ENCODE results near the gene RTL5.

Gene RTL5

GRCh38 chrX:72123471-72124185 is 8.1 kb downstream of the RTL5 start:
- Histone ChIP-seq H3K27me3 (ENCODE audit: control insufficient read depth in 1 of 2, insufficient read depth in 2 of 2, low read length in 2 of 2) (no peaks in the 10 kb centered on the region), H3K36me3 (ENCODE audit: control insufficient read depth in 1 of 2, insufficient read depth in 2 of 2, low read length in 2 of 2) (no peaks in the 10 kb centered on the region), H3K27ac (ENCODE audit: low read depth, low read length) (no peak overlapping the region), H3K4me1 (ENCODE audit: control insufficient read depth in 1 of 2, insufficient read depth in 2 of 2, low read length in 2 of 2) (peaks cover 11 to 25% of the 10 kb centered on the region in 2 donors), H3K9ac (ENCODE audit: low read depth in 1 of 2, low read length in 2 of 2) (no peak overlapping the region), H3K4me3 (ENCODE audit: low read depth in 1 of 2, low read length in 2 of 2) (no peak overlapping the region), H3K9me3 (ENCODE audit: control insufficient read depth in 1 of 2, low read length in 2 of 2) (no peaks in the 10 kb centered on the region)

GRCh38 chrX:72122621-72123337 is 8.9 kb downstream of the RTL5 start:
- Histone ChIP-seq H3K4me1 (ENCODE audit: control insufficient read depth in 1 of 2, insufficient read depth in 2 of 2, low read length in 2 of 2) (peaks cover 11 to 25% of the 10 kb centered on the region in 2 donors), H3K9me3 (ENCODE audit: control insufficient read depth in 1 of 2, low read length in 2 of 2) (no peaks in the 10 kb centered on the region), H3K27me3 (ENCODE audit: control insufficient read depth in 1 of 2, insufficient read depth in 2 of 2, low read length in 2 of 2) (no peaks in the 10 kb centered on the region), H3K36me3 (ENCODE audit: control insufficient read depth in 1 of 2, insufficient read depth in 2 of 2, low read length in 2 of 2) (no peaks in the 10 kb centered on the region), H3K4me3 (ENCODE audit: low read depth in 1 of 2, low read length in 2 of 2) (no peak overlapping the region), H3K27ac (ENCODE audit: low read depth, low read length) (no peak overlapping the region), H3K9ac (ENCODE audit: low read depth in 1 of 2, low read length in 2 of 2) (no peak overlapping the region)

- H3K36me3 ChIP-seq (ENCODE audit: control insufficient read depth in 1 of 2, insufficient read depth in 2 of 2, low read length in 2 of 2), result no peaks in the 10 kb centered on the region
- no peaks in the 10 kb centered on the region for H3K9me3 ChIP-seq (ENCODE audit: control insufficient read depth in 1 of 2, low read length in 2 of 2)
- H3K4me1 ChIP-seq (ENCODE audit: control insufficient read depth in 1 of 2, insufficient read depth in 2 of 2, low read length in 2 of 2), result peaks cover 11 to 24% of the 10 kb centered on the region in 2 donors
- no peak overlapping the region for H3K27ac ChIP-seq (ENCODE audit: low read depth, low read length)
- no peak overlapping the region for H3K9ac ChIP-seq (ENCODE audit: low read depth in 1 of 2, low read length in 2 of 2)
- H3K4me3 ChIP-seq (ENCODE audit: low read depth in 1 of 2, low read length in 2 of 2), result no peak overlapping the region
- H3K27me3 ChIP-seq (ENCODE audit: control insufficient read depth in 1 of 2, insufficient read depth in 2 of 2, low read length in 2 of 2), result no peaks in the 10 kb centered on the region
Measured at GRCh38 chrX:72121383-72121782, 10.3 kb downstream of the RTL5 start.

GRCh38 chrX:72120837-72121236 is 10.9 kb downstream of the RTL5 start:
- Histone ChIP-seq H3K27me3 (ENCODE audit: control insufficient read depth in 1 of 2, insufficient read depth in 2 of 2, low read length in 2 of 2) (no peaks in the 10 kb centered on the region), H3K9me3 (ENCODE audit: control insufficient read depth in 1 of 2, low read length in 2 of 2) (no peaks in the 10 kb centered on the region), H3K9ac (ENCODE audit: low read depth in 1 of 2, low read length in 2 of 2) (no peak overlapping the region), H3K36me3 (ENCODE audit: control insufficient read depth in 1 of 2, insufficient read depth in 2 of 2, low read length in 2 of 2) (no peaks in the 10 kb centered on the region), H3K4me1 (ENCODE audit: control insufficient read depth in 1 of 2, insufficient read depth in 2 of 2, low read length in 2 of 2) (peaks cover 6 to 18% of the 10 kb centered on the region in 2 donors), H3K4me3 (ENCODE audit: low read depth in 1 of 2, low read length in 2 of 2) (no peak overlapping the region), H3K27ac (ENCODE audit: low read depth, low read length) (no peak overlapping the region)

- H3K9ac ChIP-seq (ENCODE audit: low read depth in 1 of 2, low read length in 2 of 2), result no peak overlapping the region
- H3K9me3 ChIP-seq (ENCODE audit: control insufficient read depth in 1 of 2, low read length in 2 of 2), result no peaks in the 10 kb centered on the region
- no peaks in the 10 kb centered on the region for H3K36me3 ChIP-seq (ENCODE audit: control insufficient read depth in 1 of 2, insufficient read depth in 2 of 2, low read length in 2 of 2)
- H3K27ac ChIP-seq (ENCODE audit: low read depth, low read length), result no peak overlapping the region
- H3K4me3 ChIP-seq (ENCODE audit: low read depth in 1 of 2, low read length in 2 of 2), result no peak overlapping the region
- H3K4me1 ChIP-seq (ENCODE audit: control insufficient read depth in 1 of 2, insufficient read depth in 2 of 2, low read length in 2 of 2), result peaks cover 12 to 22% of the 10 kb centered on the region in 2 donors
- no peaks in the 10 kb centered on the region for H3K27me3 ChIP-seq (ENCODE audit: control insufficient read depth in 1 of 2, insufficient read depth in 2 of 2, low read length in 2 of 2)
Measured at GRCh38 chrX:72117636-72118210, 14.0 kb downstream of the RTL5 start.

GRCh38 chrX:72115380-72115779 is 16.3 kb downstream of the RTL5 start:
- Histone ChIP-seq H3K4me3 (ENCODE audit: low read depth in 1 of 2, low read length in 2 of 2) (no peak overlapping the region), H3K4me1 (ENCODE audit: control insufficient read depth in 1 of 2, insufficient read depth in 2 of 2, low read length in 2 of 2) (peaks cover 6 to 11% of the 10 kb centered on the region in 2 donors), H3K9ac (ENCODE audit: low read depth in 1 of 2, low read length in 2 of 2) (no peak overlapping the region), H3K36me3 (ENCODE audit: control insufficient read depth in 1 of 2, insufficient read depth in 2 of 2, low read length in 2 of 2) (no peaks in the 10 kb centered on the region), H3K27ac (ENCODE audit: low read depth, low read length) (no peak overlapping the region), H3K27me3 (ENCODE audit: control insufficient read depth in 1 of 2, insufficient read depth in 2 of 2, low read length in 2 of 2) (no peaks in the 10 kb centered on the region), H3K9me3 (ENCODE audit: control insufficient read depth in 1 of 2, low read length in 2 of 2) (no peaks in the 10 kb centered on the region)

GRCh38 chrX:72114807-72115206 is 16.9 kb downstream of the RTL5 start:
- H3K27ac ChIP-seq (ENCODE audit: low read depth, low read length), result no peak overlapping the region

GRCh38 chrX:72114306-72114705 is 17.4 kb downstream of the RTL5 start:
- H3K4me1 ChIP-seq (ENCODE audit: control insufficient read depth in 1 of 2, insufficient read depth in 2 of 2, low read length in 2 of 2), result peaks cover 6 to 11% of the 10 kb centered on the region in 2 donors
- H3K4me3 ChIP-seq (ENCODE audit: low read depth in 1 of 2, low read length in 2 of 2), result no peak overlapping the region
- no peaks in the 10 kb centered on the region for H3K36me3 ChIP-seq (ENCODE audit: control insufficient read depth in 1 of 2, insufficient read depth in 2 of 2, low read length in 2 of 2)
- no peak overlapping the region for H3K9ac ChIP-seq (ENCODE audit: low read depth in 1 of 2, low read length in 2 of 2)
- no peaks in the 10 kb centered on the region for H3K9me3 ChIP-seq (ENCODE audit: control insufficient read depth in 1 of 2, low read length in 2 of 2)
- no peaks in the 10 kb centered on the region for H3K27me3 ChIP-seq (ENCODE audit: control insufficient read depth in 1 of 2, insufficient read depth in 2 of 2, low read length in 2 of 2)
- no peak overlapping the region for H3K27ac ChIP-seq (ENCODE audit: low read depth, low read length)

More at GRCh38 chrX:72114807-72115206, 16.9 kb downstream of the RTL5 start:
- Histone ChIP-seq H3K4me1 (ENCODE audit: control insufficient read depth in 1 of 2, insufficient read depth in 2 of 2, low read length in 2 of 2) (peaks cover 6 to 11% of the 10 kb centered on the region in 2 donors), H3K4me3 (ENCODE audit: low read depth in 1 of 2, low read length in 2 of 2) (no peak overlapping the region), H3K27me3 (ENCODE audit: control insufficient read depth in 1 of 2, insufficient read depth in 2 of 2, low read length in 2 of 2) (no peaks in the 10 kb centered on the region), H3K9me3 (ENCODE audit: control insufficient read depth in 1 of 2, low read length in 2 of 2) (no peaks in the 10 kb centered on the region), H3K9ac (ENCODE audit: low read depth in 1 of 2, low read length in 2 of 2) (no peak overlapping the region), H3K36me3 (ENCODE audit: control insufficient read depth in 1 of 2, insufficient read depth in 2 of 2, low read length in 2 of 2) (no peaks in the 10 kb centered on the region)

- Histone ChIP-seq H3K9me3 (ENCODE audit: control insufficient read depth in 1 of 2, low read length in 2 of 2) (no peaks in the 10 kb centered on the region), H3K27ac (ENCODE audit: low read depth, low read length) (no peak overlapping the region), H3K4me3 (ENCODE audit: low read depth in 1 of 2, low read length in 2 of 2) (no peak overlapping the region), H3K36me3 (ENCODE audit: control insufficient read depth in 1 of 2, insufficient read depth in 2 of 2, low read length in 2 of 2) (no peaks in the 10 kb centered on the region), H3K27me3 (ENCODE audit: control insufficient read depth in 1 of 2, insufficient read depth in 2 of 2, low read length in 2 of 2) (no peaks in the 10 kb centered on the region), H3K9ac (ENCODE audit: low read depth in 1 of 2, low read length in 2 of 2) (no peak overlapping the region), H3K4me1 (ENCODE audit: control insufficient read depth in 1 of 2, insufficient read depth in 2 of 2, low read length in 2 of 2) (peaks cover 6 to 11% of the 10 kb centered on the region in 2 donors)
Measured at GRCh38 chrX:72113461-72113860, 18.3 kb downstream of the RTL5 start.

Measured in duodenal mucosa (tissue), 2 donors.